Stomach smooth muscle (tissue), 2 donors: ENCODE data around the gene ADAMTSL4.

Experiments used
- H3K27ac ChIP-seq: one replicate; pipeline ENCODE4 v1.7.0; 2013; ENCODE audit warnings: mild to moderate bottlenecking, low read length, inconsistent platforms
- H3K27me3 ChIP-seq, 2 donors: one replicate each; pipeline ENCODE4 v1.7.0; 2013; ENCODE audit warnings: low read length in 2 of 2; ENCODE audit not compliant: insufficient read depth in 2 of 2, control insufficient read depth in 1 of 2
- H3K36me3 ChIP-seq, 2 donors: one replicate each; pipeline ENCODE4 v1.7.0; 2013; ENCODE audit warnings: low read length in 2 of 2; ENCODE audit not compliant: control insufficient read depth in 2 of 2, insufficient read depth in 2 of 2
- H3K4me1 ChIP-seq: one replicate; pipeline ENCODE4 v1.7.0; 2013; ENCODE audit warnings: low read length; ENCODE audit not compliant: control insufficient read depth, insufficient read depth
- H3K4me3 ChIP-seq, 2 donors: one replicate each; pipeline ENCODE4 v1.7.0; 2013; ENCODE audit warnings: low read length in 2 of 2
- H3K9ac ChIP-seq, 2 donors: one replicate each; pipeline ENCODE4 v1.7.0; 2013; ENCODE audit warnings: low read length in 2 of 2, mild to moderate bottlenecking in 1 of 2
- H3K9me3 ChIP-seq, 2 donors: one replicate each; pipeline ENCODE4 v1.7.0; 2013; ENCODE audit warnings: low read length in 2 of 2; ENCODE audit not compliant: control insufficient read depth in 2 of 2
- donor health status: healthy.
- donor health status: Pancreatic carcinoma.

ADAMTSL4 gene

DNA sequence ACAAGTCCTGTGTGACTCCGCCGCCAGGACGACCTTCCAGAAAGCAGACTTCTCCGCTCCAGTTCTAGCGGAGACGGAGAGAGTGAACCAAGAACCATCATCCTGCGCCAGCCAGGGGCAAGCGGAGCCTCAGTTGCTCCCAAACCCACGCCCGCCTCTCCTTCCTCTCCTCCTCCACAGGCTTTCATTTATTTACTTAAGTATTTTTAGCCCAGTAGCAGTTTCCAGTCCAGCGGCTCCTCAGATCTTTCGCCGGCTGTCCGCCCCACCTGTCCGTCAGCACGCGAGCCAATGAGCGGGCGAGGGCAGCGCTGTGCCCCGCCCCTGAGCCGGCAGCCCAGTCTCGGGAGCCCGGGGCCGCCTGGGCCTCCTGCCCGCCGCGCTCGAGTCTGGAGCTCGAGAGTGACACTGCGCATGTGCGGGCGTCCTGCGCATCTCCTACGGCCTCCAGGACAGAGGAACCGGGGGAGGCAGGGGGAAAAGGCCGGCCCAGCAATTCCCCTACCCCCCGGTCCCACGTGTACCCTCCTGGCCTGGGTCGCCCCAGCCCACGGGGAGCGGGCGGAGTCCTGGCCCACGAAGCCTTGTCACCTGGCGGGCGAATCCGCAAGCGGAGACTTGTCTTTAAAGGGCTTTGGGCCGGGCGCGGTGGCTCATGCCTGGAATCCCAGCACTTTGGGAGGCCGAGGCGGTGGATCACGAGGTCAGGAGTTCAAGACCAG, 33.7 kb upstream of the ADAMTSL4 start, which contains the start of gene FALEC:
Gene FALEC, plus strand, starts transcription at position 425 of the 722 bp plus-strand sequence.
- Histone ChIP-seq H3K4me3 (peak within 1 kb of the TSS; percentile 86 to 93), H3K27ac (peak within 1 kb of the TSS; percentile 86), H3K4me1 (peaks cover 25% of the 10 kb centered on the region), H3K9ac (peak within 1 kb of the TSS; percentile 71 to 79), H3K9me3 (no peaks in the 10 kb centered on the region), H3K36me3 (peaks cover 0 to 9% of the 10 kb centered on the region in 2 donors), H3K27me3 (no peaks in the 10 kb centered on the region)

DNA sequence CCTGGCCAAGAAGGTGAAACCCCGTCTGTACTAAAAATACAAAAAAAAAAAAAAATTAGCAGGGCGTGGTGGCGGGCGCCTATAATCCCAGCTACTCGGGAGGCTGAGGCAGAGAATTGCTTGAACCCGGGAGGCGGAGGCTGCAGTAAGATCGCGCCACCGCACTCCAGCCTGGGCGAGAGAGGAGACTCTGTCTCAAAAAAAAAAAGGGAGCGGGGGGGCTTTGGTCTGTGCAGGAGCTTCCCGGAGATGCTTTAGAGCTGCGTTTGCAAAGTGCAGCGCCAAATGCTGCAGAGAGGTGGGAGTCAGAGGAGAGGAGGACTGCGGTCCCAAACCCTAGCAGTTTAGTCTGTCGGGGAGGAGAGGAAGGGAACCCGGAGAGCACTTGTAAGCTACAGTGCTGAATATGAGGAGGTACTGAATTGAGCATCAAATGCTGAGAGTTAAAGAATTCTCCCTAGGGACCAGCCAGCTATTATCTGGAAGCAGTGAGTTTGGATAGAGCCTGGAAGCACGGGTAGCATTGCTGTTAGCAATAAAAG, 33.1 kb upstream of the ADAMTSL4 start:
- peak overlapping the region; percentile 86 to 93 for H3K4me3 ChIP-seq
- no peaks in the 10 kb centered on the region for H3K27me3 ChIP-seq
- peaks cover 0 to 9% of the 10 kb centered on the region in 2 donors for H3K36me3 ChIP-seq
- peaks cover 25% of the 10 kb centered on the region for H3K4me1 ChIP-seq
- H3K9me3 ChIP-seq: no peaks in the 10 kb centered on the region
- peak overlapping the region; percentile 59 to 64 for H3K9ac ChIP-seq
- H3K27ac ChIP-seq: peak overlapping the region; percentile 86

DNA sequence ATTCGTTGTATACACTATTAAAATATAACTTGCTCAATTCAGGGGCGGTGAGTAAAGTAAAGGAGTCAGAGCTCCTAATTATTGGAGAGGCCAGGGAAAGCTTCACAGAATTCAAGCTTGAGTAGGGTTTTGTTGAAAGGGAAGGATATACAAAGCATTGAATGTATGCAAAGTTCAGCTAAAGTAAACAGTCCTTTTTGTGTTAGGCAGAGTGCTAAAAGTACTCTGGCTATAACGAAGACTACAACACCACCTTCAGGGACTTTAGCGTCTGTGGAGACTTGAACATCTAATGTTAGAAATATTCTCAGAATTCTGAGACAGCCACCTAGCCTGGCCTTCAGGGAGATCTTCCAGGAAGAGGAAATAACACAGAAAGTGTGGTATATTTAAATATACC, 32.6 kb upstream of the ADAMTSL4 start:
- peak overlapping the region in 1 of 2 donors; percentile 64 for H3K9ac ChIP-seq
- H3K27me3 ChIP-seq: no peaks in the 10 kb centered on the region
- H3K9me3 ChIP-seq: no peaks in the 10 kb centered on the region
- H3K36me3 ChIP-seq: peaks cover 0 to 5% of the 10 kb centered on the region in 2 donors
- peak overlapping the region; percentile 44 to 86 for H3K4me3 ChIP-seq
- peaks cover 25% of the 10 kb centered on the region for H3K4me1 ChIP-seq
- H3K27ac ChIP-seq: peak overlapping the region; percentile 86

DNA sequence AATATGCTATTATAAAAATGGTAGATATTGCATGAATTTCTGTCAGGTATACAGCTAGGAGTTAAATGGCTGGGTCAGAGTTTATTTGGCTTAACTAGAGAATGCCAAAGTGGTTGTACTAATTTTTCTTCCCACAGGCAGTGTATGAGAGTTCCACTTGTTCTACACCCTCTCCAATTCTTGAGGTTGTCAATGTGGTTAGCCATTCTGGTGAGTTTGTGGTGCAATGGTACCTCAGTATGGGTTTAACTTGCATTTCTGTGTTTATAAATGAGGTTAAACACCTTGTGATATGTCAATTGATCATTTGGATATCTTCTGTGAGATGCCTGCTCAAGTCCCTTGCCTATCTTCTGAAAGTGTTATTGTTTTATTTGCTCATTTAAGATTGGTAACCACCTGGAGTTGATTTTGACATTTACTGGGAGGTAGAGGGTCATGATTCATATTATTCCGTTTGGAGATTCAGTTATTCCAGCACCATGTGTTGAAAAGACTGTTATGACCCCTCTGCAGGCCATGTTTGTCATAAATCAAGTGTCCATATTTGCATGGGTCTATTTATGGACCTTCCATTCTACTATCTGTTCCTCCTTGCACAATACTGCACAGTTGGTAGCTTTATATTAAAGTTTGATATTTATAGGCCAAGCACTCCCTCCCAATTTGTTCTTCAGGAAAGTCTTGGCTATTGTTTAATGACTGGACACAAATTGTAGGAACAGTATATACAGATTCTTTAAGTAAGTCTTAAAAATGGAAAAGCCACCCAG, 27.8 kb upstream of the ADAMTSL4 start:
- Histone ChIP-seq H3K27me3 (no peaks in the 10 kb centered on the region), H3K4me3 (no peak overlapping the region), H3K36me3 (no peaks in the 10 kb centered on the region), H3K9me3 (no peaks in the 10 kb centered on the region), H3K27ac (no peak overlapping the region), H3K9ac (no peak overlapping the region), H3K4me1 (peaks cover 6% of the 10 kb centered on the region)

DNA sequence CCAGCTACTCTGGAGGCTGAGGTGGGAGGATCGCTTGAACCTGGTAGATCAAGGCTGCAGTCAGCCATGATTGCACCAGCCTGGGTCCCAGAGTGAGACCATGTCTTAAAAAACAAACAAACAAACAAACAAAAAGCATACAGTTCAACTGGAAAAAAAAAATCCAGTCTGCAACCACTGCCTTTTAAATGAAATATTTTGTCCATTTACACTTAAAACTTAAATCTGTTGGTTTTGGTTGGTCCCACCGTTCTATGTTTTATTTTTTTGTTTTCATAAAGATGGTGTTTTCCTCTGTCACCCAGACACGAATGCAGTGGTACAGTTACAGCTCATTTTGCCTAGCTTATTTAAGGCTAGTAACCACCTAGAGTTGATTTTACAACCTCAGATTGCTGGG, 23.9 kb upstream of the ADAMTSL4 start:
- Histone ChIP-seq H3K36me3 (no peaks in the 10 kb centered on the region), H3K9ac (no peak overlapping the region), H3K4me1 (peaks cover 7% of the 10 kb centered on the region), H3K9me3 (no peaks in the 10 kb centered on the region), H3K27me3 (no peaks in the 10 kb centered on the region), H3K4me3 (no peak overlapping the region), H3K27ac (no peak overlapping the region)

DNA sequence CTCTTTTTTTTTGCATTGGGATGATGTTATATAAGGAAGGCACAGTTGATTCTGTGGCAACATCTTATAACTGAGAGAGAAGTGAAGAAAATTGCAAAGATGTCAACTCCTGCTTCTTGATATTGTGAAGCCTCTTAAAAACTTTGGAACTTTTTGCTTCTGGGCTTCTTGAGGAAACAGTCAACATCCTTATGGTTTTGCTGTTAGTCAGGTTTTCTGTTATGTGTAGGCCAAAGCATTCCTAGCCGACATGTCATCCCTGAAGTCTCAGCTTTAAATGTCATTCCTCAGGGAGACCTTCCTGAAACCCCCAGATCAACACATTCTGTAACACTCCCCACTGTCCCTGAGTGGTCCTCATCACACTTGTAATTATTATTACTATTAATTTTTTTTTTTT, 21.0 kb upstream of the ADAMTSL4 start:
- H3K9me3 ChIP-seq: no peaks in the 10 kb centered on the region

DNA sequence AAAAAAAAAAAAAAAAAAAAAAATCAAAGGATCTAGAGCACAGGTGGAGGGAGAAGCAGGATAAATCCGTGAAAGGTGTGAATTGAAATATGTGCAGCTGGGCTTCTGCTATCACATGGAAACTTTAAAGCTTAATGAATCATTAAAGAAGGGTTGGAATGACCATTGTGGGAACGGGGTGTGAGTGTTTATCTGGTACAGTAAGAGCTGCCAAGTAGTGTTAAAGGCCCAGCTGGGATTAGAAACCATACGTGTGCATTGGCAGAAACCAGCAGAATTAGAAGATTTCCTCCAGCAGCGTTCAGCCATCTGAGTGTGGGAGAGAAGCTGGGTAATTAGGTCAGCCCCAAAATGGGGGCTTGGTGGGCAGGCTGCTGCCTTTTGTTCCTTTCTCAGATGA, 20.2 kb upstream of the ADAMTSL4 start:
- Histone ChIP-seq H3K27ac (no peak overlapping the region), H3K27me3 (no peaks in the 10 kb centered on the region), H3K9ac (peak overlapping the region in 1 of 2 donors; percentile 15)

More for the DNA sequence above, 21.0 kb upstream of the ADAMTSL4 start:
- no peak overlapping the region for H3K4me3 ChIP-seq
- H3K4me1 ChIP-seq: peaks cover 20% of the 10 kb centered on the region
- H3K36me3 ChIP-seq: no peaks in the 10 kb centered on the region
- no peak overlapping the region for H3K27ac ChIP-seq
- no peaks in the 10 kb centered on the region for H3K27me3 ChIP-seq
- H3K9ac ChIP-seq: no peak overlapping the region

DNA sequence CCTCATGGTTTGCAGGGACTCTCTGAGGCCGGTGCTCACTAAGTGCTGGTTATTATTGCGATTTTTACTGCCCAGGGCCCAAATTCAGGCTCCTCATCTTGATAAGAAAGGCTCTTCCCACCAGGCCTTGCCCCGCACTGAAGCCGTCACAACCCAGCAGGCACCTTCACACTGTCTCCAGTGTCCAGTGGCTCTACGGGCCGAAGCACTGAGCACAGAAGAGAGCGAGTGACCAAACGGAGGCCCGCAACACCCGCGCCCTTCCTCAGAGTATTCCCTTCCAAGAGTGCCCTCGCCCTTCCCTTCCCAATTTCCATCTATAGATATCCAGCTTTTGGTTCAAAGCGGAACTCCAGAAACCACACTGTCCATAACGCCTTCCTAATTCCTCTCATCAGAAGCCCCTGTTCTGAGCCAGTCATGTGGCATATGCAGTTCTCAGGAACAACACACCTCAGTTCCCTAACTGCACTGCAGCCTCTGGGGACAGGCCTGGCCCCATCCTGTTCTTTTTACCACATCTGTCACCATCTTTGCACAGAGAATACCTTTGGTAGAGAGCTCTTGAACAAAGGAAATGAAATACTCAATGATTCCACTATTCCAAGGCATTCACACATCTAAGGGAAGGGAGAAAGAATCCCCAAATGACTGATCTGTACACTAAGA, 18.6 kb upstream of the ADAMTSL4 start:
- Histone ChIP-seq H3K27me3 (no peaks in the 10 kb centered on the region), H3K9me3 (no peaks in the 10 kb centered on the region), H3K27ac (no peak overlapping the region), H3K36me3 (no peaks in the 10 kb centered on the region), H3K4me1 (peaks cover 27% of the 10 kb centered on the region), H3K4me3 (no peak overlapping the region), H3K9ac (no peak overlapping the region)

More for the DNA sequence above, 20.2 kb upstream of the ADAMTSL4 start:
- Histone ChIP-seq H3K9me3 (no peaks in the 10 kb centered on the region), H3K4me1 (peaks cover 24% of the 10 kb centered on the region), H3K4me3 (no peak overlapping the region), H3K36me3 (no peaks in the 10 kb centered on the region)

DNA sequence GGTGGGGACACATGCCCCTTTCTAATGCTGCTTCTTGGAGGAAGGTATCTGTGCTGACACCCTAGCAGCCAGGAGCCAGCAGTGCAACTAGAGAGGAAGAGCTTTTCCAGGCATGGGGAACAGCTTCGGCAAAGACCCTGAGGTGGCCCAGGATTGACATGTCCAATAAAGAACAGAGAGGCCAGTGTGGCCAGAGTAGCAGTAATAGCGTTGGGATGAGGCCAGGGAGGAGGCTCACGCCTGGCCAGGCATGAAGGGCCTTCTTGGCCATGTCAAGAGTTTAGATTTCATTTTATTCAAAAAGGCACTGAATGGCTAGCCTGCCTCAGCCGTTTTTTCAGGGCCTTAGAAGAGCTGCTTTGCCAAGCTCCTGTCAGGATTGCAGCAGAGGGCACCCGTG, 16.3 kb upstream of the ADAMTSL4 start:
- peaks cover 42% of the 10 kb centered on the region for H3K4me1 ChIP-seq
- peak overlapping the region in 1 of 2 donors; percentile 40 for H3K4me3 ChIP-seq
- H3K9ac ChIP-seq: peak overlapping the region; percentile 3 to 72

DNA sequence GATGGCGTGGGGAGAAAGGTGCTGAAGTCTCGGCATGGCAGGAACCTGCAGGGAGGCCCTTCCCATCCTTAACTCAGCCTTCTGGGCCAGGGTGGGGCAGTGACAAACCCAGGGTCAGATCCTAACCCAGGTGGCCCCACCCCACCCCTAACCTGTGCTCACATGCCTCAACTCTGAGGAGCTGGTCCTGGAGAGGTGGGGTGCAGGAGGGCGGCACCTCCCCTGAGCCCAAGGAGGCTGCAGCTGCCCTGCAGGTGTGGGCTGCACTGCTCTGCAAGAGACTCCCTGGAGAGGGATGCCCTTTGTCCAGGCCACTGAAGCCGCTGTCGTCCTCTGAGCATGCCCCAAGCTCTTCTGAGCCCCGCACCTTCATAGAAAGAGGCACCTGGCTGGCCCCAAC, 15.2 kb upstream of the ADAMTSL4 start:
- no peaks in the 10 kb centered on the region for H3K27me3 ChIP-seq
- peak overlapping the region in 1 of 2 donors; percentile 13 for H3K9ac ChIP-seq
- peaks cover 45% of the 10 kb centered on the region for H3K4me1 ChIP-seq
- H3K36me3 ChIP-seq: no peaks in the 10 kb centered on the region
- no peaks in the 10 kb centered on the region for H3K9me3 ChIP-seq
- H3K27ac ChIP-seq: peak overlapping the region; percentile 88
- H3K4me3 ChIP-seq: no peak overlapping the region

More for the DNA sequence above, 16.3 kb upstream of the ADAMTSL4 start:
- Histone ChIP-seq H3K36me3 (no peaks in the 10 kb centered on the region), H3K27ac (peak overlapping the region; percentile 88), H3K27me3 (no peaks in the 10 kb centered on the region), H3K9me3 (no peaks in the 10 kb centered on the region)
